GM12873 (cell line): ENCODE measurements around the gene AGAP3.

Source experiments
- TF ChIP-seq, protein P1 (sequence below): IDR thresholded peaks from 2 replicates; pipeline ENCODE4 v1.5.1; 2012; ENCODE audit warnings: low read depth, mild to moderate bottlenecking, moderate library complexity, low read length, control low read depth; ENCODE audit not compliant: insufficient read depth; ENCODE audit errors: missing control alignments

Gene AGAP3

DNA sequence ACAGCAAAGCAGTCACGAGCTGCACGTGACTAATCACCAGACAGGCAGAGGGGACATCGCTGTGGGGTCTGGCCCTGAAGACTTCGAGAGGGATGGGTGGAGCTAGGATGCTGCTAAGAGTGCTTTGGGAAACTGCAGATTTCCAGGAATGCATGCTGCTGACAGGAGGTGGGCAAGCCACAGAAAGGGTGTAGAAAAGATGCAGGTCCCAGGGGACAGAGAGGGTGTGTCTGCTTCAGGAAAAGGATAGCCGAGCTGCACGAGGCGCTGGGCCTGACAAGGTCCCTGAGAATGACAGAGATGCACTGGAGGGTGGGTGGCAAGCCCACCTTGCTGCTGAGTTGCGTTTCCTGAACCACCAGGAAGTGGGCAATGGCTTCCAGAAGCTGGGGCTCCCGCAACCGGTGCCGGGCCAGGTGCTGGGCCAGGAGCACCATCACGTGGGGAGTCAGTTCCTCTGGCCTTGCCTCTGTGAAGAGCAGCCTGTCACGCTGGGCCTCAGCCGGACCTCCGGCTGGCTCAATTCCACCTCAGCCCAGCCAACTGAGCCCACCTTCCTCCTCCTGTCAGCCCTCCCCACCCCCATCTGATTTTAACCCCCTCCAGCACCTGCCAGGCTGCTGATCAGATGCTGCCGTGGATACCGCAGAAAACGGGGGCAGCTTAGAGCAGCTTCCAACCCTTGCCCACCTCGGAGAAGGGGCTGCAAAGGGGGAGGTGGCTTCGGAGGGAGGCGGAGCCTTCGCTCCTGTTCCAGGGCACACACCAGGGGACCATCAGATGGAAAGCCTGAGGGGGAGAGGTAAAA is 7.8 kb upstream of the AGAP3 start:
- TF ChIP-seq, protein P1, sequence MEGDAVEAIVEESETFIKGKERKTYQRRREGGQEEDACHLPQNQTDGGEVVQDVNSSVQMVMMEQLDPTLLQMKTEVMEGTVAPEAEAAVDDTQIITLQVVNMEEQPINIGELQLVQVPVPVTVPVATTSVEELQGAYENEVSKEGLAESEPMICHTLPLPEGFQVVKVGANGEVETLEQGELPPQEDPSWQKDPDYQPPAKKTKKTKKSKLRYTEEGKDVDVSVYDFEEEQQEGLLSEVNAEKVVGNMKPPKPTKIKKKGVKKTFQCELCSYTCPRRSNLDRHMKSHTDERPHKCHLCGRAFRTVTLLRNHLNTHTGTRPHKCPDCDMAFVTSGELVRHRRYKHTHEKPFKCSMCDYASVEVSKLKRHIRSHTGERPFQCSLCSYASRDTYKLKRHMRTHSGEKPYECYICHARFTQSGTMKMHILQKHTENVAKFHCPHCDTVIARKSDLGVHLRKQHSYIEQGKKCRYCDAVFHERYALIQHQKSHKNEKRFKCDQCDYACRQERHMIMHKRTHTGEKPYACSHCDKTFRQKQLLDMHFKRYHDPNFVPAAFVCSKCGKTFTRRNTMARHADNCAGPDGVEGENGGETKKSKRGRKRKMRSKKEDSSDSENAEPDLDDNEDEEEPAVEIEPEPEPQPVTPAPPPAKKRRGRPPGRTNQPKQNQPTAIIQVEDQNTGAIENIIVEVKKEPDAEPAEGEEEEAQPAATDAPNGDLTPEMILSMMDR, result no peak

DNA sequence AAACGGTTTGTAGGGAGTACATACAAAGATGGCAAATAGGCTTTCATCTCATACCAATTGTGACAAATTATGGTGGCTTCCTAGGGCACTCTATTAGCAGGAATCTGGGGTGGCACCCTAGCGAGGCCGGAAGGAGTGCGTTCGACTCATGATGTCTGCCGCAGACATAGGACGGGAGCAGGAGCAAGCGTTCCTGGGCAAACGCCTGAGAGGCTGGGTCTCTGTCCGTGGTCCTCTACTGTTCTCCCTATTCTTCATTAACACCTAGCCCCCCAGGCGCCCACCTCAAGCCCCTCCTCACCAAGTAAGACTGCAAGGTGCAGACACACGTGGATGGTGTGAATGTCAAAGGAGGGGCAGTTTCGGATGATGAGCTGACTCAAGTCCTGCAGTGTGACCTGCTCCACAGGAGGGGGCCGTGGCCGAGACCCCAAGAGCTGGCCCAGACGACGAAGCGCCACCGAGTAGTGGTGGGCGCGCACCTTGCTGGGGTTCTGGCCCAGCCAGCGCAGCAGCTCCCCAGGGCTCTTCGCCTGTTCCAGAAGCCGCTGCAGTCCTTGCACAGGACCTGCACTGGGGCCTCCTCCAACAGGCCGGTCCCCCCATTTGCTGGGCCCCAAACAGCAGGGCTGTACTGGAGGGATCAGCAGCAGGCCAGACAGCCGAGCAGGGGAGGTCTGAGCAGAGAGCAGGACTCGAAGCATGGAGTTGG is 6.9 kb upstream of the AGAP3 start:
- TF ChIP-seq, protein P1, result no peak

DNA sequence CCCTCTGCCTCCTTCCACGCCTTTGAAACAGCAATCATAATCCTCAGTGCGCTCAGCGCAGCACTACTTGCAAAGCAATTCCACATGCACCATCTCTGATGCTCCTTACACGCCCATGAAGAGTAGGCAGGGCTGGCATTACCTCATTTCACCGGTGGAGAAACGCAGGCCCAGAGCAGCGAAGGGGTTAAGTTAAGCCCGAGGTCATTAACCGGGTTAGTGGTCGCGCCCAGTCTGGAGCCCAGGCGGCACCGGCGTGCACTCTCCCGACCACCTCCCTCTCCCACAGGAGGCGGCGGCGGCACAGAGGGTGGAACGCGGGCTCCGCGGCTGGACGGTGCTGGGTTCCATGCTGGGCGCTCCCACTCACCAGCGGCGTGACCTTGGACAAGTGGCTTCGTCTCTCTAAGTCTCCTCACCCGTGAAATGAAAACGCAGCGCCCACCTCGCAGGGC is 6.2 kb upstream of the AGAP3 start:
- TF ChIP-seq, protein P1, result no peak

DNA sequence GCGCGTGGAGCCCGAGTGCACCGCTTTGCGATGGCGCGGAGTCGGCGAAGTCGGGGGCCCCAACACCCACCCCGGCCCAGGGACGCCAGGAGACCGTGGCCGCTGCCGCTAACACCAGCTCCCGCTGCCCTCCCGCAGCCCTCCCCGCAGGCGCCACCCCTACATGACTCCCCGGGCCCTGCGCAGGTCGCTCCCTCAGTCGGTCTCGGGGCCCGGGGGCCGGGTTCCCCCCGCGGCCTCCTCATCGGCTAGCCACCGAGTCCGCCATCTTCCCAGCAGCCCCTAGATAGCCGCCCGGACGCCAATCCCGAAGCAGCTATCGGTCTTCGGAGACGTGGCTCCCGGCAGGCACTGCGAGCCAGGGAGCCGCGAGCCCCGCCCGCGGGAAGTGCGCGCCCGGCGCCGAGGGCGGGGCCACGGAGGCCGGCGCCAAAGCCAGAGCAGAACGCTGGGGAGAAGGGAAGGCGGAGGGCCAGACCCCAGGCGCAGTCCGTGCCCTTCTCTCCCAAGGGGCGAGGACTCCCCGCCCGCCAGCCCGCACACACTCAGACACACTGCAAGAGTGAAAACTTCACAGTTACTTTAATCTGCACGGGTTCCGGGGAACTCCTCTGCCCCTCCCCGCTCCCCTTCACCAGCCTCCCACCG is 5.6 kb upstream of the AGAP3 start, which contains the start of gene FASTK:
FASTK (minus strand) TSS at position 288 of the 648 bp plus-strand sequence; CDS start at position 245, 43 bp downstream.
- TF ChIP-seq, protein P1, result no peak

DNA sequence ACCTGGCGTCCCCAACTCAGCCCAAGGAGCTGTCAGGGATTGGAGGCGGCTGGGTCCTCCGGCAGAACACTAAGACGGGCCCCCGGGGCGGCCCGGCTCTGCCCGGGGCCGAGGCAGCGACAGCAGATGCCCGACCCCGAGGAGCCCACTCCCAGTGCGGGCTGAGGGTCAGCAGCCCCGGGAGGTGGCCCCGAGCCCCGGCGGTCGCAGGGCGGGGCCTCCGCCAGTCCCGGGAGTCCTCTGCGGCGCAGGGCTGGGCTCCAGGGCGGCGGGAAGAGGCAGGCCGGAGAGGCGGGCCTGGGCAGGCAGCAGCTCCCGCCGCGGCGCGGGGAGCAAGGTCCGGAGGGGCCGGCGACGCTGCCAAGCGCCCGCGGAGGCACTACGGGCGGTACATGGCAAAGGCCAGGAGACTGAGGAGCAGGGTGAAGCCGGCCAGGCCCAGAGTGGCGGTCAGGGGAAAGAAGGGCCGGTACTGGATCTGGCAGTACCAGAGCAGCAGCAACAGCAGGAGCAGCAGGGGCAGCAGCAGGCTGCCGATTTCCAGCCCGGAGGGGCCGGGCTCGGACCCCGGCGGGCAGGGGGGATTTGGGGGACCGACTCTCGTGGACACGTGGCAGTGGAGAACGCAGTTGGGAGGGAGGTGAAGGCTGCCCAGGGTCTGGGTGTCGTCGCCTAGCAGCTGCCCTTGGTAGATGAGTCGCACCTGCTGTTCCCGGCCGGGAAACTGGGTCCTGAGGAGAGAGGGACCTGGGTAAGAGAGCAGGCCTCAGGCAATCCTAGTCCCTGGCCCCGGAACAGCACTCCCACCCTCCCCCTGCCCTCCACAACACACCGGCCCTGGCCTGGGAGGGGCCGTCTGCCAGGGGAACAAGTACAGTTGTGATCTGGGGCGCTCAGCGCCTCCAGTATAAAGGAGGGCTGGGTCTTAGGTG is 4.8 kb upstream of the AGAP3 start:
- TF ChIP-seq, protein P1, result no peak

DNA sequence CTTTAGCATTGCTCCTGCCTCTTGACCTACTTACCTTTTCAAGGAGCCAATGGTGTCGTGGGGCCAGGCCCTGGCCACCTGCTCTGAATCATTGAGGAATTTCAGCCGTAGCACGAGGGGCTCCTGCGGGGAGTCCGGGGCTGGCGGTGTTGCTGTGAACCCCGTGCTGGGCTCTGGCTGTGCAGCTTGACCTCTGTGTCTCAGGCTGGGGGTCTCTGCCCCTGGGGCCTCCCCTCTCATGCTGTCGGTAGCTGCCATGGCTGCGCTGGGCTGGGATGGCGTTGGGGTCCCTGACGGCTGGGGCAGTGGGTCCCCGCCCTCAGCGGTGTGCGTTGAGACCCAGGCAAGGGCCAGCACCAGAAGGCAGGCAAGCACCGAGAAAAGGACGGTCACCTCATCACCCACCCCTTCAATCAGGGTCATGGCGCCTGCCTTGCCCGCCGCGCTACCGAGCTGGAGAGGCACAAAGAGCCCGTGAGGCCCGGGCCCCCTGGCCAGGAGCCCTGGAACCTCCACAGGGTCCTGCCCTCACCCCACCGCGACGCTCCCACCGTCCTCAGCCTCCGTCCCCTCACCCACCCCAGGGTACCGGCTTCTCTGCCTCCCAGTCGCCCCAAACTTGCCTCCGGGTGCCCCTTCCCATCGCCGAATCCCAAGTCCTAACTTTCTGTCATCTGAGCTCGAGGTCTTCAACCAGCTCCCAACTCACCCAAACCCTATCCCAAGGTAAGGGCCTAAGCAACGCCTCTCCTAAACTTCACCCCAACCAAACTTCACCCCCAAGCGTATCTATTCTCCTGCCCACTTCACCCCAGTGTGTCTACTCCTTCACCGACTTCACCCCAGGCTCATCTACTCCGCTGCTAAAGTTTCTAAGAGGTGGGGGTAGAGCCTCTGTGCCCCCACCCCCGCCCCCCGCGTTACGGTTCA is 3.9 kb upstream of the AGAP3 start:
- TF ChIP-seq, protein P1, result no peak
